HG03066 (cell line): ENCODE measurements around the gene PDZD2.

Experiments
- ATAC-seq: cut with Tn5 transposase; IDR thresholded peaks from one replicate; pipeline ENCODE4 v1.9.1; 2021; ENCODE audit warnings: low read depth; ENCODE audit not compliant: unreplicated experiment

The PDZD2 gene

DNA sequence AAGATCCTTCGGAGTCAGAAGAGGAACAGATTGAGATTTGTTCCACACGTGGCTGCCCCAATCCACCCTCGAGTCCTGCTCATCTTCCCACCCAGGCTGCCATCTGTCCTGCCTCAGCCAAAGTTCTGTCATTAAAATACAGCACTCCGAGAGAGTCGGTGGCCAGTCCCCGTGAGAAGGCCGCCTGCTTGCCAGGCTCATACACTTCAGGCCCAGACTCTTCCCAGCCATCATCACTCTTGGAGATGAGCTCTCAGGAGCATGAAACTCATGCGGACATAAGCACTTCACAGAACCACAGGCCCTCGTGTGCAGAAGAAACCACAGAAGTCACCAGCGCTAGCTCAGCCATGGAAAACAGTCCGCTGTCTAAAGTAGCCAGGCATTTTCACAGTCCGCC lies 449.3 kb downstream of the PDZD2 start:
- ATAC-seq, result no peak

GRCh38 chr5:32089146-32090000 lies 450.4 kb downstream of the PDZD2 start:
- ATAC-seq, result no peak

DNA sequence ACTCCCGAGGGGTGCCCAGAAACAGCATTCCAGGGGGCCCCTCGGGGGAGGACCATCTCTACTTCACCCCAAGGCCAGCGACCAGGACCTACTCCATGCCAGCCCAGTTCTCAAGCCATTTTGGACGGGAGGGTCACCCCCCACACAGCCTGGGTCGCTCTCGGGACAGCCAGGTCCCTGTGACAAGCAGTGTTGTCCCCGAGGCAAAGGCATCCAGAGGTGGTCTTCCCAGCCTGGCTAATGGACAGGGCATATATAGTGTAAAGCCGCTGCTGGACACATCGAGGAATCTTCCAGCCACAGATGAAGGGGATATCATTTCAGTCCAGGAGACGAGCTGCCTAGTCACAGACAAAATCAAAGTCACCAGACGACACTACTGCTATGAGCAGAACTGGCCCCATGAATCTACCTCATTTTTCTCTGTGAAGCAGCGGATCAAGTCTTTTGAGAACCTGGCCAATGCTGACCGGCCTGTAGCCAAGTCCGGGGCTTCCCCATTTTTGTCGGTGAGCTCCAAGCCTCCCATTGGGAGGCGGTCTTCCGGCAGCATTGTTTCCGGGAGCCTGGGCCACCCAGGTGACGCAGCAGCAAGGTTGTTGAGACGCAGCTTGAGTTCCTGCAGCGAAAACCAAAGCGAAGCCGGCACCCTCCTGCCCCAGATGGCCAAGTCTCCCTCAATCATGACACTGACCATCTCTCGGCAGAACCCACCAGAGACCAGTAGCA lies 451.3 kb downstream of the PDZD2 start:
- no peak for ATAC-seq

DNA sequence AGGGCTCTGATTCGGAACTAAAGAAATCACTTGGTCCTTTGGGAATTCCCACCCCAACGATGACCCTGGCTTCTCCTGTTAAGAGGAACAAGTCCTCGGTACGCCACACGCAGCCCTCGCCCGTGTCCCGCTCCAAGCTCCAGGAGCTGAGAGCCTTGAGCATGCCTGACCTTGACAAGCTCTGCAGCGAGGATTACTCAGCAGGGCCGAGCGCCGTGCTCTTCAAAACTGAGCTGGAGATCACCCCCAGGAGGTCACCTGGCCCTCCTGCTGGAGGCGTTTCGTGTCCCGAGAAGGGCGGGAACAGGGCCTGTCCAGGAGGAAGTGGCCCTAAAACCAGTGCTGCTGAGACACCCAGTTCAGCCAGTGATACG lies 451.8 kb downstream of the PDZD2 start:
- ATAC-seq, result no peak

DNA sequence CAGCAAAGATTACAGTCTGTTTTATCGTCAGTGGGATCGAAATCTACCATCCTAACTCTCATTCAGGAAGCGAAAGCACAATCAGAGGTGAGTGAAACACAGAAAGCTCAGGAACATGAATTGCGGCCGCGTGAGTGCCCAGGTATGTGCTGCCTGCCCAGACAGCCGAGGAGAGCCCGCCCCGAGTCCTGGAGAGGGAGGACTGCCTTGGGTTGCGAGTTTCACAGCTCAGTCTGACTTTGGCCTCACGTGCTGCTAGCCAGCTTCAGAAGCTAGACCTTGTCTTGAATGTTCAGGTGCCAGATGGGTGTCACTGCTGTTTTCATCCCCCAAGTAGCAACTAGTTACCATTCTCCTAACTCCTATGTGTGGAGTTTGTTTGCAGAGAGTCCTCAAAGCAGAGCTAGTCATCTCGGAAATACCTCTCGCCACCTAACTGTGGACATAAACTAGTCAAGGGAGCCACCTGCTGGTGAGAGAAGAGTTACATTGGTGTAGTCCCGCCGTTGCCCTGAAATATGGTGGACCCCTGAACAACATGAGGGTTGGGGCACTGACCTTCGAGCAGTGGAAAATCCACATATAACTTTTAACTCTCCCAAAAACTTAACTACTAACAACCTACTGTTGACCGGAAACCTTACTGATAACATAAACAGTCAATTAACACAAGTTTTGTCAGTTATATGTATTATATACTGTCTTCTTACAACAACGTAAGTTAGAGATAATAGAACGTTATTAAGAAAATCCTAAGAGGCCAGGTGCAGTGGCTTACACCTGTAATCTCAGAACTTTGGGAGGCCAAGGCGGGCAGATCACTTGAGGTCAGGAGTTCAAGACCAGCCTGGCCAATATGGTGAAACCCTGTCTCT lies 454.2 kb downstream of the PDZD2 start:
- ATAC-seq, result peak; percentile 91

DNA sequence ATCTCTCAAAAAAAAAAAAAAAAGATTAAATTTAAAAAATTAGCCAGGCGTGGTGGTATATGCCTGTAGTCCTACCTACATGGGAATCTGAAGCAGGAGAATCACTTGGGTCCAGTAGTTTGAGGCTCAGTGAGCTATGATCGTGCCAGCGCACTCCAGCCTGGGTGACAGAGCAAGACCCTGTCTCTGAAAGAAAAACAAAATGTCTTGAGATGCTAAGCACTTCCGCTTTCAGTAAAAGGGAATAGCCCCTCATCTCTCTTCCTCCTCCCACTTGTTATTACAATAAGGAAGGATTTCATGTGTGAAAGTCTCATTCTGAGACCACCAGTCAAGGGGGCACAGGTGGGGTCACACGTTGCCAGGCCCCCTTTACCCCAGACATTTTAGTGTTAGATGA lies 455.8 kb downstream of the PDZD2 start:
- ATAC-seq, result no peak

GRCh38 chr5:32095261-32095671 lies 456.3 kb downstream of the PDZD2 start:
- no peak for ATAC-seq

DNA sequence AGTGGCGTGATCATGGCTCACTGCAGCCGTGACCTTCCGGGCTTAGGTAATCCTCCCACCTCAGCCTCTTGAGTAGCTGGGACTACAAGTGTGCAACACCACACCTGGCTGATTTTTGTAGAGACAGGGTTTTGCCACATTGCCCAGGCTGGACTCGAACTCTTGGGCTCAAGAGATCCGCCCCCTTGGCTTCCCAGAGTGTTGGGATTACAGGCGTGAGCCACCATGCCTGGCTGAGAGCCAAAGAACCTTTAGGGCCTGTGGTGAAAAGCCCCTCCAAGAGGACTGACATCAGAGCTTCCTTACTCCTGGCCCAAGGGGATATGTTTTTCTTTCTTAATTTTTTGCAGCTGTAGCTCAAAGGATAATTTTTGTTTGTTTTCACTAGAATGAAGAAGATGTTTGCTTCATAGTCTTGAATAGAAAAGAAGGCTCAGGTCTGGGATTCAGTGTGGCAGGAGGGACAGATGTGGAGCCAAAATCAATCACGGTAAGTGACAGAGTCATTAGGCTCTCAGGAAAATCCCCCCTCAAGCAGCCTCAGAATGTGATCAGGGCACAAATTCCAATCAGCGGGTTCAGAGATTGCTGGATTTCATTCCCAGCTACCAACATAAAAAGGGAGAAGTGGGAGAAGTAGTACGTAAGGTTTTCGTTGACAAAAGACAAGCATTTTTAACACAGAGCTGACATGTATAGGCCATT lies 458.1 kb downstream of the PDZD2 start:
- ATAC-seq, result no peak

DNA sequence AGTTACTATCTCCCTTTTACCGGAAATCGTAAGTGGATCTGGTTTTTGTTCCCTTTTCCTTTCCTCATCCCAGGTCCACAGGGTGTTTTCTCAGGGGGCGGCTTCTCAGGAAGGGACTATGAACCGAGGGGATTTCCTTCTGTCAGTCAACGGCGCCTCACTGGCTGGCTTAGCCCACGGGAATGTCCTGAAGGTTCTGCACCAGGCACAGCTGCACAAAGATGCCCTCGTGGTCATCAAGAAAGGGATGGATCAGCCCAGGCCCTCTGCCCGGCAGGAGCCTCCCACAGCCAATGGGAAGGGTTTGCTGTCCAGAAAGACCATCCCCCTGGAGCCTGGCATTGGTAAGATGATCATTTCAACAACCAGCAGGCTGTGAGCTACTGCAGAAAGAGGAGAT lies 459.4 kb downstream of the PDZD2 start:
- ATAC-seq, result no peak

- ATAC-seq, result no peak
These were observed 460.0 kb downstream of the PDZD2 start for GRCh38 chr5:32098890-32099310.

DNA sequence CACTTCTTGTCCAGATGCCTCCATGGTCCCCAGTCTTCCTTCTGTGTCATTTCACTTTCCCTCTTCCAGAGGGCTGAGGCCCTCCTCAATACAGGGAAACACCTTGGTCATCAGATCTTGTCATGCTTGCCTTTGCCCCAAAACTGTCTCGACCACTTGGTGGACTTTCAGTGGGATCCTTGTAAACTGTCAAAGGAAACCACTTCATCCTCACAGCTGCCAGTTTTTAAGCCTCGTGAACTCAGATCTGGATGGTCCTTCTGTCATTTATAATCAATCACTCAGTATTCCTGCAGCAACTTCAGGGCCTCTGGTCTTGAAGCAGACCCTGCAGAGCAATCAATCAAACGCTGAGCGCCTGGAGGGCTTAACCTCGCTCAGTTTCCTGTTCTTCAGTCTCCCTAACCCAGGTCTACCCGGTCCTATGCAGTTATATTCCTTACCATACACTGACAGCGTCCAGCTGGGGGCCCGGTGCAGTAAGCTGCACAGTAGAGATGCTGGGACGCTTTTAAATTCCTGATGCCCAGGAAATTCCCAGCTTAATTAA lies 460.6 kb downstream of the PDZD2 start:
- ATAC-seq, result no peak

- ATAC-seq, result no peak
These were observed 461.3 kb downstream of the PDZD2 start for GRCh38 chr5:32100230-32100629.

DNA sequence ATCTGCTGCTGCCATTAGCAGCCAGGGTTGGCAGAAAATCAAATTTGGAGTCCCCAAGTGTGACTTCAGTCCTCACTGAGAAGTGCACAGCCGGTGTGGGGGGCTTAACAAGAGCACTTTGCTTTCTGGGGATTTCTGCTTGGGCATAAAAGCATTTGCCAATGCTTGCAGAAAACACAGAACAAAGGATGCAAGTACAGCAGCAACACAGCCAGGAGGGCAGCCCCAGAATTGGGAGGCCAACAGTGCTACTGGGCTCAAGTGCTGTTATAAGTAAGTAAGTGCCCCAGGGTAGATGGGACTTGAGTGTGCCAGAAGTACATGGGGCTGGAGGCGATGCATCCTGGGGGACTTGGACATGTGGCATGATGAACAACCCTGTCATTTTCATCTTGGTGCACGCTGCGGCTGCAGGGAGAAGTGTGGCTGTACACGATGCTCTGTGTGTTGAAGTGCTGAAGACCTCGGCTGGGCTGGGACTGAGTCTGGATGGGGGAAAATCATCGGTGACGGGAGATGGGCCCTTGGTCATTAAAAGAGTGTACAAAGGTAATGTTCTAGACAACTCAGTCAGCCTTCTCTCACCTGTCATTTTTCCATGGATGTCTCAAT lies 461.9 kb downstream of the PDZD2 start:
- ATAC-seq, result no peak

DNA sequence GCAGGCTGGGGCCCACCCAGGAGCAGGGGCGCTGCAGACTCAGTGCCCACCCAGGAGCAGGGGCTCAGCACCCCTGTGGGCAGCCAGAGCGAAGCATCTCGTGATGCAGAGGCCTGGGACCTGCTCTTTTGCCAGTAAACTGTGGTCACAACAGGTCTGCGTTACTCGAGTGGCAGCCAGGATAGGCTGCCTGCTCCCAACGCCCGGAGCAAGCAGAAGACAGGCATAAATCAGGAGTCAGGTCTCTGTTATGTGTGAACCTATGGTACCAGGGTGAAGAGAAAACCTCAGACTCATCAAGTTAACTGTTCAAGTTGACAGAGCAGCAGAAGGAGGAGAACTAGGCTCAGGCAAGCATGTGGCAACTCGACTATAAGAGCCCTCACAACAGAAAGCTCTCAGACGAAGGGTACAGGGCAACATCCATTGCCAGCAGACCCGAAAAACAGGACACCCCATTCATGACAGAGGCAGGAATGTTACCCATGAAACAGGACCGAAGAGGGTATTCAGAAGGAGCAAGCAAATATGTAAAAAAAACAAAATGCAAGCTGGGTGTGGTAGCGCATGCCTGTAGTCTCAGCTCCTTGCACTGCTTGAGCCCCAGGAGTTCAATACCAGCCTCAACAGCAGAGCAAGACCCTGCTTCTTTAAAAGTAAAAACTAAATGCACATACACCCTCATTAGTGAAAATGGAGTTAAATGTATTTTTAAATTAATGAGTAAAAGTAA lies 463.5 kb downstream of the PDZD2 start:
- ATAC-seq, result no peak

GRCh38 chr5:32103521-32103920 lies 464.6 kb downstream of the PDZD2 start:
- ATAC-seq, result no peak

DNA sequence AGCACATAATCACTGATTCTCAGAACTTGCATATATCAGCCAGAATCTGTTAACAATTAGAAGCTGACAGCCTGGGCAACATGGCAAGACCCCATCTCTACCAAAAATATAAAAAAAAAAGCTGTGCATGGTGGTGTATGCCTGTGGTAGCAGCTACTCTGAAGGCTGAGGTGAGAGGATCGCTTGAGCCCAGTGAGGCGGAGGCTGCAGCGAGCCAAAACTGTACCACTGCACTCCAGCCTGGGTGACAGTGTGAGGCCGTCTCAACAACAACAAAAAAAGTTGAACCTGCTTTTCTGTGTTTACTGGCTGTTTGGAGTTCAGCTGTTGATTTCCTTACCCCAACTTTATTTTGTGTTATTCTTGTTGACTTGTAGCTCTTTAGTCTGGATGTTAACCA lies 468.4 kb downstream of the PDZD2 start:
- no peak for ATAC-seq

DNA sequence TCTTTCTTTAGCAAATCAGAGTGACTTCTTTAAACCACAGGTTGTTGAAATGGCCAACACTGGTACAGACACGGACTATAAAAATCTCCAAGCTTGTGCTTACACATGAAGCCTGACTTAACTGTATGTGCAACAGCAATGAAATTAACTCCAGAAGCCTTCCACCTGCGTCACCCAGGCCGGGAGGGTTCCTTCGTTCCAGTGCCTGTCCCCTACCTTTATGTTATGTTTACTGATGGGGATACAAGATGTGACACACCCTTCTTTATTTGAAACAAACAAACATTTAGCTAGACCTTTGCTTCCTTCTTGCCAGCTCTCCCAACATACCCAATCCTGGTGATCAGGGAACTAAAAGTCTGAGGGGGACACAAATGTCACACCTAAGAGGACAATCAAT lies 469.2 kb downstream of the PDZD2 start:
- no peak for ATAC-seq

GRCh38 chr5:32109236-32109635 lies 470.3 kb downstream of the PDZD2 start:
- no peak for ATAC-seq

GRCh38 chr5:32110111-32110696 lies 471.3 kb downstream of the PDZD2 start:
- ATAC-seq, result no peak
